Nucleus accumbens (tissue), 56 donors: Measurements from ENCODE around the gene ROR1.

Experiments used
- DNase-seq, 56 donors: peaks; one replicate each; lab custom pipeline; 2025; lab: John Stamatoyannopoulos, UW

ROR1 gene

GRCh38 chr1:64140596-64140995, 366.8 kb downstream of the ROR1 start:
- no peak for DNase-seq

DNA sequence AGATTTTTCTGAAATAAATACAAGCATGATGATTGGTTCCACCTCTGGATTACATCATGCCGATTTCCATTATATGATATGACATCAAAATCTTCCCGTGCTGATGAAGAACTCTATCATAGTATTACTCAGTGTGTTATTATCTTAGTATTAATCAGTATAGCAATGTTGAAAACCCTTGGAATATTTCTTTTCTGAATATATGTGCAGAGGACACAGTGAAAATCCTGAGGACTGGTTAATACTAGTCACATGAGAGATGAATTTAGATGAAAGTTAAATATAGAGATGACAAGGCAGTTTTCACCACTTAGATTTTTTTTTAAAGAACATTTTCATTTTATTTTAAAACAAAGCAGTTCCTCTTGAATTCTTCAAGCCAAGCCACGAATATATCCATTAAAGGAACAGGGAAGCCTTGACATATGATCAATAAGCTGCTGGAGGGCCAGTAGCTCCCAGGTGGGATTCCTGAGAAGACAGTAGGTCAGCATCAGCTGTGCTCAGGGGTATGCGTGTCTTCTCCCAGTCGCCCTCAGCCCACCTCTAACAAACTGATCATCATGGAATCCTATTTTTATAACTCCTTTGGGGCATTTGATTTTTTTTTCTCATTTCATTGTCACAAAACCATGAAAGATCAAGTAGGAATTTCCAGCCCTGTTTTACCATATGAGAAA, 373.4 kb downstream of the ROR1 start:
- DNase-seq, result no peak

- DNase-seq, result no peak
Observed at GRCh38 chr1:64147759-64148158, 373.9 kb downstream of the ROR1 start.

- no peak for DNase-seq
Observed at GRCh38 chr1:64150266-64150665, 376.4 kb downstream of the ROR1 start.

DNA sequence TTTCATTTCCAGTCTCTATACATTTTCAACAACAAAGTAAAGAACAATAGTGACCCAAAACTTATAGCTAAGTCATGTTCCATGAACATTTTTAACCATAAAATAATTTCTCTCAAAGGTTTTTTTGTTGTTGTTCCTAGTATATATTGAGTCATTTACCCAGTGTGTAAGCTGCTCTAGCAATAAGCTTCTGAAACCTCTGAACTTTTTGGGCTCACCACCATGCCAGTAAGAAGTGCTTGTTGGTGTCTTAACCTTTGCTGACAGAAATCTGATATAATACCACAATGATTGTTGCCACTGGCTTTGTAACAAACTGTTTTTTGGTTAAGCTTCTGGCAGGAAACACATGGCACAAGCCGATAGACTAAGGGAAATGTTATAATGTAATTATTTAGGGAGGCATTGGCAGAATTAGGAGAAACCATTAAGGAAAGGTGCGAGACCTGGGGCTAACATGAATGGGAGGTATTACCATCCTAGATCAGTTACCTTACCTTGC, 377.0 kb downstream of the ROR1 start:
- no peak for DNase-seq

DNA sequence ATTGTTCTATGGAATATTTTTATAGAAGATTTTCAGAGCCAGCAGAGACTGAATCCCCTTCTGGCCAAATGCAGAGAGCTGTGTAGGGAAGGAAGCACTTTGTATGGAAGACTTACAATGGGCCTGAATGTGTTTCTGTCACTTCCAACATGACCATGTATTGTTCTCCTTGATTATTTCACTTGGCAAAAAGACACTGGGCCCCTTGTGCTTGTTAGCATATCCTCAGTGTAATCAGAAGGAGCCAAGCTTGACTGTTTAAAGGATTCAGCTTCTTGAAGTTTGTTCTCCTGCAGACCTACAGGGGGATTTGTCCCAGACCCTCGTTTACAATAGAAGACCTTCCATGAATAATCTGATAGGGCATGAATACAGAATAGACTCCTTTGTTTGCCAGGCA, 381.5 kb downstream of the ROR1 start:
- DNase-seq, result peak in 17 of 56 donors; percentile 1 to 48 (median 13)

- no peak for DNase-seq
Observed at GRCh38 chr1:64161357-64161941, 387.6 kb downstream of the ROR1 start.

DNA sequence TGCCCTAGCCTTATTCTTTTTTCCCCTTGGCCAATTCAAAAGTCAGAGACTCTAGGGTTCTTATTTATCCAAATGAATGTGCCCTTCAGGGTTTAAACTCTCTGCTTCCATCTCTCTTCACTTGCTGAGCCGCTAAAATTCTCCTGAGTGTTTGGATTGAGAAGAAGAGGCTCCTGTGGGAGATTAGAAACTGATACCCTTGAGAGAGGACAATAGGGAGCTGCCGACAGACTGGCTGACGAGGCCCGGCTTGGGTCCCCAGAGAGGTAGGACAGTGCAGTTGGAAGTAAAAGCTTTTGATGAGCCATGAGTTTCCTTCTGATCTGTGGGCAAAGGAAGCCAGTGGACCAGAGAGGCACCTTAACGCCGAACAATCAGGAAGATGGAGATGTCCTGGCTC, 388.3 kb downstream of the ROR1 start:
- no peak for DNase-seq

DNA sequence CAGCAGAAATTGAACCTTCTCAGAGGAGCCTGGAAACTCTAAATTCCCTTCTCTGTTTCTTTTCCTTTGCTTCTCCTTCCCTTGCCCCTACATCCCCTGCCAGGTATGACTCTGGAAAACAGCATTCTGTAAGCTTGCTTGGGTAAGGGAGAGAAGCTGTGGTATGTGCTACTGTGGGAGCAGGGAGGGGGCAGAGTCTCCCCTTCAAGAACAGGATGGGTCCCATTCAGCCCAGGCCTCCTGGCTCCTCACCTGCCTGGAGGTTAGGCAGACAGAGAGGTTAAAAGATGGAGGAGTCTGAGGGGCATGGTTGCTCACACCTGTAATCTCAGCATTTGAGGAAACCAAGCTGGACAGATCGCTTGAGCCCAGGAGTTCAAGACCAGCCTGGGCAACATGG, 389.0 kb downstream of the ROR1 start:
- no peak for DNase-seq

GRCh38 chr1:64163431-64163830, 389.6 kb downstream of the ROR1 start:
- no peak for DNase-seq

- peak in 2 of 56 donors; percentile 1 to 4 for DNase-seq
Observed at GRCh38 chr1:64163970-64164369, 390.2 kb downstream of the ROR1 start.

DNA sequence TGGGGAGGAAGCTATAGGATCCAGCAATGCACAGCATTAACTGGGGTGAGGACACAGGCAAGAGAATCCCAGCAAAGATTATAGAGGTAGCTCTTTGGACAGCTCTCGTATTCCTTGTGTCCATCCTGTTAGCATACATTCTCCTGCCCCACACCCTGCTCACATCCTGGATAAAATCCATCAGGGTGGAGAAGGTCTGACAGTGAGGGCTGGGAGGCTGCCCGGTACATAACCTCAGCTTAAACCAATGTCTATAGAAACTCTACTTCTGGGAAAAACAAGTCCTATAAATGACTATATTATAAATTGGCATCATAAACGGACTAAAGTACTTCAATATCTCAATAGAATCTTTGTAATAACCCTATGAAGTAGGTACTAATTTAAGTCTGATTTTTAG, 392.8 kb downstream of the ROR1 start:
- no peak for DNase-seq

- no peak for DNase-seq
Observed at GRCh38 chr1:64167176-64167575, 393.4 kb downstream of the ROR1 start.

DNA sequence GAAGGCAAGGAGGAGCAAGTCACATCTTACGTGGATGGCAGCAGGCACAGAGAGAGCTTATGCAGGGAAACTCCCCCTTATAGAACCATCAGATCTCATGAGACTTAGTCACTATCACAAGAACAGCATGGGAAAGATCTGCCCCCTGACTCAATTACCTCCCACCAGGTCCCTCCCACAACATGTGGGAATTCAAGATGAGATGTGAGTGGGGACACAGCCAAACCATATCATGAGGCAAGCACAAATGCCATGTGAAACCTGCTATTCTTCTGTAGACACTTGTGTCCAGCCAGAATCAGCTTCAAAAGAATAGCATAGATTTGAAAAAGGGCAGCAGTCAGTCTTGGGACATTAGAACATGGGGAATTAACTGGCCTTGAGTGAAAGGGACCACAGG, 397.4 kb downstream of the ROR1 start:
- DNase-seq, result no peak

- no peak for DNase-seq
Observed at GRCh38 chr1:64171797-64172281, 398.0 kb downstream of the ROR1 start.

DNA sequence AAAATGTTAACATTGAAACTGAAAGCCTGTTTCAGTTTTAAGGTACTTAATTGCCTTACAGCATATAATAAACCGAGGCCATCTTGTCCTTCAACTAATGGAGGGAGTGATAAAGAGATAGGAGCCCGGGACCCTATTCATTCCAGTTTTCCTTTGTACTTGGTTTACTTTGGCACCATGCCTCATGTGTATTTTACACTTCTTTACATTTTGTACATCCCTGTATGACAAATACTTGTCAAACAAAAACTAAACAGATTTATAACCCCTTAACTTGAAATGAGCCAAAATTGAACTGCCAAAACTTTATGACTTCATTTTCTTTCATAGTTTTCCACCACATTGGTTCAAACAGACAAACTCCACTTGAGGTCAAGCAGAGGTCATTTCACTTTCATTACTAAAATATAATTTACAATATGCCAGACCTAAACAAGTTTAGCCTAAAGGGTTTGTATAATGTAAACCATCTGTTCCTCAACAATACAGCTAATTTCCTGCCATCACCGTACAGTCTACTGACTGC, 398.7 kb downstream of the ROR1 start:
- no peak for DNase-seq

- DNase-seq, result no peak
Observed at GRCh38 chr1:64173336-64173940, 399.6 kb downstream of the ROR1 start.

GRCh38 chr1:64175639-64176038, 401.8 kb downstream of the ROR1 start:
- DNase-seq, result no peak

GRCh38 chr1:64176659-64177058, 402.8 kb downstream of the ROR1 start:
- no peak for DNase-seq

DNA sequence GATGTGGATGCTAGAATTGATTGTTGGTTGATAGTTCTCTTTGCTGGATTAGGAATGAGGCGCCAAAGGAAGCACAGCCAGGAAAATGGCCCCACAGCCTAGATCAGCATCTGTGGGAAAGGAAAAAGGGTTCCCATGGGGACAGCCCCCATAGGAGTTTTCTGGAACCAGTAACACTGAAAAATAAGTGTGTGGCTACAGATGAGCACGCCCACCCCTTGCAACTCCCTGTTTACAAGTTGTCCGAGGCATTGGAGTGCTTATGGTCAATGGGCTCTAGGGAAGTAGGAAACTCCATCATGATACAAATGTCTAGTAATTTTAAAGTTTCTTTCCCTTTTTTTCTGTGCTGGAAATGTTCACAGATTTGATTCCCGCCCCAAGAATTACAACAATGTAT, 405.8 kb downstream of the ROR1 start:
- DNase-seq, result no peak

DNA sequence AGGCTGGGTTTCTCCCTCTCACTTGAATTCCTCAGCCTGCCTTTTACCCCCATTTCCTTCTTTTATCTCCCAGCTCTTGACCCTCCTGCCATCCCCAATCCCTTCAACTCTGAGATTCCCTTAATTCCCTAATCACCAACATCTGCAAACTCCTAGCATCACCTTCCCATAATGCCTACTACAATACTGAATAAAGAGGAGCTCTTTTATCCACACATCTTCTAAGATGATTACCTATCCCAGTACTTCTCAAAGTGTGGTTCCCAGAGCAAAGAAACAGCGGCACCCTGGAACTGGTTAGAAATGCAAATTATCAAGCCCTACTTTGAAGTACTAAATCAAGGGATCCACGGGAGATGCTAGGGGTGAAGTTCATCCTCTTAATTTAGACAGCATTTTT, 408.4 kb downstream of the ROR1 start:
- no peak for DNase-seq
